Measurements from ENCODE around the gene RCAN2.

The RCAN2 gene

DNA sequence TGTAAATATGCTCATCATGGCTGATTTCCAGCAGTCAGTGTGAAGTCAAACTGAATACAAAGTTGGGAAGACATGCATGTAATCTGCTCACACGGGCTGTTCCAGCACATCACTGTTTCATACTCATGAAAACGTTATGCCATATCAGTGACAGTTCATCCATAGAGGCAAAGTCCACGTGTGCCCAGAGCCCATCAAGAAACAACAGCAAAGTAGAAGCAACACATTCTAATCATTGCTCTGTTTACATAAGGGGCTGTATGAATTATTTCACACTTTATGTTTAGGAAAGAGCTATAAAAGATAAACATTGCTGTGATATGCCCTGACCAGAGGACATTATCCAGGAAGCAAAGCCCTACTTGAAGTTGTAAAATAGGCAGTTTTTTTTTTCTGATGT is 163.5 kb downstream of the RCAN2 start:
- DNase-seq, result no peak
- H3K27ac Mint-ChIP-seq, result no peak overlapping the region
- H3K27me3 Mint-ChIP-seq, result peaks cover 10% of the 10 kb centered on the region
- H3K36me3 Mint-ChIP-seq (ENCODE audit: low read depth), result no peaks in the 10 kb centered on the region
- peaks cover 17% of the 10 kb centered on the region for H3K4me1 Mint-ChIP-seq (ENCODE audit: low read depth)
- no peaks in the 10 kb centered on the region for H3K9me3 Mint-ChIP-seq
- no peak overlapping the region for H3K4me3 Mint-ChIP-seq

DNA sequence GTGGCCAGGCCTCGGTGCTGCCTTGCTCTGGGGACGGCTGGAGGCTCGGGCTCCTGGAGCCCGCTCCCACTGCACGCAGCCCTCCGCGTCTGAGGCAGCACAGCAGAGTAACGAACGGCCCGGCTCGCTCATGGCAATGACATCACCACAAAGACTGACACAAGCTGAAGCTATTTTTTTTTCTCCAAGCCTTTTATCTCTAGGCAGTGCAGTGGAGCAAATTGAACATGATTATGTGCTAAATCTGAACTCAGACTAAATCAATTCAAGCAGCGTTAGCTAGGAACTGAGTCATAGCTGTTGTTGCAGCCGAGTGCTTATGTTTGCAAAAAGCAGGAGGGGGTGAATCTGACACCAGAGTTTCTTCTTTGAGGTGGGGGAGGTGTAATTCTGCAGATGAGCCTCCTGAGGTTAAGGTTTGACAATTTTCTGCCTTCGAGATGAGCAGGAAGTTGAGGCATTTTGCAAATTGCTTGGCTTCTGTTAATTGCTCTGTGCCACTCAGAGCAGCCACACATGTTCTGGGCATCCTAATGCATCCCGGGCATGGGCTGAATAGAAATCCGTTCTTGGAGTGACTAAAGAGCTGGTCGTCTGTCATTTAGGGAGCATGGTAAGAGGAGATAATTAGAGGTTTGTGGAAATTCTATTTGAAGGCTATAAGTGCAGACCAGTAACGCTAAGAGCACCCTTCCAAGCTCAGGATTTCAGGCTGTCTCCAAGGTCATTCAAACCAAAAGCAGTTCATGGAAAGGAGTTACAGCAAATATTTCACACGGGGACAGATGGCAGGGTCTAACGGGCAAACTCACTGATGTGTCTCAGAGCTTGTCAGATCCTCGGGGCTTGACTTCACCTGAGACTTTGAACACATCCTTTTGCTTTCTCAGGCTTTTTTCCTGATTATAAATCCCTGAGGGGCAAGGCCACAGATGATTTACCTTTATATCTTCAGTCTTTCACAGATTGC is 165.4 kb downstream of the RCAN2 start:
- H3K9me3 Mint-ChIP-seq, result no peaks in the 10 kb centered on the region
- H3K4me1 Mint-ChIP-seq (ENCODE audit: low read depth), result peaks cover 19% of the 10 kb centered on the region
- H3K4me3 Mint-ChIP-seq, result peak overlapping the region; percentile 5
- peaks cover 14% of the 10 kb centered on the region for H3K27me3 Mint-ChIP-seq
- H3K27ac Mint-ChIP-seq, result no peak overlapping the region
- no peak for DNase-seq
- no peaks in the 10 kb centered on the region for H3K36me3 Mint-ChIP-seq (ENCODE audit: low read depth)

DNA sequence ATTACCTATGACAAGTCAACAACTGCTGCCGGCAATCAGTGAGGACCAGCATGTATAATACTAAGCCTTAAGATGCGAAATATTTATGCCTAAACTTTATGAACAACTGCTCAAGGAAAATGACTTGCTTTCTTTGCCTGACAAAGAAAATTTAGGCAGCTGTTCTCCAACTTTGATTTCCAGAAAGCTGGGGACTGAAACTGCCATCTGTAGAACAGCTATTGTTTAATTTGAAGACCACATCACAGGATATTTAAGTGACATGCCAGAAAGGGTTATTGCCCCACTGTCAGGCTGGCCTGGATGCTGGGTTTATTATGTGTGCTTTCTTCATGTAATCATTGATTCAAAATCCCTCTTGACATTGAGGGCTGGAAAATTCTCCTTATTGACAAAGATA is 166.5 kb downstream of the RCAN2 start:
- Mint-ChIP-seq H3K27me3 (peaks cover 6% of the 10 kb centered on the region), H3K4me1 (ENCODE audit: low read depth) (peaks cover 19% of the 10 kb centered on the region), H3K36me3 (ENCODE audit: low read depth) (no peaks in the 10 kb centered on the region), H3K27ac (no peak overlapping the region), H3K9me3 (no peaks in the 10 kb centered on the region), H3K4me3 (peak overlapping the region; percentile 5)
- DNase-seq, result no peak

DNA sequence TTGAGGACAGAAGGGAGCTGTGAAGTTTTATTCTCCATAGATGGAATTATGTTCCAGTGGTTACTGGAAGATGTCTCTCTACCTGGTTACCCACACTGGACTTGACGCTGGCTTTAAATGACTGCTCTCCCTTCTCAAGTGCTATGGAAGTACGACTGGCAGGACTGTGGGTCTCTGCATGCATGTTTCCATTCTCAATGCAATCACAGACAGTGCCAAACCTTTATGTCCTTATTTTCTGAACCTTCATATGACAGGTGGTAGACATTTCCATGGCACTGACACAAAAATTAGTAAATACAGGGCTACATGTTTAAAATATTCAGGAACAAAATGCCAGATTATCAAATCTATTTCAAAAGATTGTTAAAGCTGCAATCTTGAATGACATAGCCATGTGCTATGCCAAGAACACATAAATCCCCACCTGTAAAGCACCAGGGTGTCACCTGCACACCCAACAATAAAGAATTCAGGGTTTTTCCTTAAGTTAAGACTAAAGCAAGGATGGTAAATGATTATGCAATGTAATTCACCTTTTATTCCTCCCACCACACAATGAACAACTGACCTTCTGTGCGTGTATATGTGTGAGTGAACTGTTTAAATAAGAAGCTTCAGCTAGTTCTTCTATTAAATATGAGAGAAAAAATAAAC is 167.2 kb downstream of the RCAN2 start:
- H3K4me1 Mint-ChIP-seq (ENCODE audit: low read depth), result peaks cover 19% of the 10 kb centered on the region
- DNase-seq, result no peak
- no peaks in the 10 kb centered on the region for H3K36me3 Mint-ChIP-seq (ENCODE audit: low read depth)
- H3K4me3 Mint-ChIP-seq, result no peak overlapping the region
- H3K9me3 Mint-ChIP-seq, result no peaks in the 10 kb centered on the region
- H3K27ac Mint-ChIP-seq, result no peak overlapping the region
- H3K27me3 Mint-ChIP-seq, result peaks cover 6% of the 10 kb centered on the region

DNA sequence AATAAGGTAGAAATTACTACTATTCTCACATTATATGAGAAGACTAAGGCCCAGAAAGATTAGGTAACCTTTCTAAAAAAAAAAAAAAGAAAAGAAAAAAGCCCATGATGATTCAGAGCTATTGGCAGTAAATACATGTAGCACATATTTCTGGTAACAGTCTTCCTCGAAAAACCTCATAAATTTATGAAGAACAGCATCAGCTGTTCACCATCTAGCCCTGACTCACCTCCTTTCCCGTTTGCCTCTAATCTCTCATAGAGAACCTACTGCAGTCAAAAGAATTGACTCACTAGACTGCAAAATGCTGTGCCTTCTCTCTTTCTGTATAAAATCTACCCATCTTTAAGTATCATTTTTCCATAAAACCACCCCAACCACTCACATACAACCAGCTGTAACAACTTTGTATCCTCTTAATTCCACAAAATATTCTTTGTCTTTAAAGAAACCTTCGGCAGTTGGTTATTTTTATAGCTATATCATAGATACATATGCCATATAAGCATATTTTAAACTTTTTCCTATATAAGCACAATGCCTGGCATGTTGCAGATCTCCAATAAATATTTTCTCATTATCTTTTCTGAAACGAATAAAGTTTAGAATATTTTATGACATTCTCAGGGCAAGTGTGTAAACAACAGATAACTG is 167.8 kb downstream of the RCAN2 start:
- H3K9me3 Mint-ChIP-seq, result no peaks in the 10 kb centered on the region
- H3K36me3 Mint-ChIP-seq (ENCODE audit: low read depth), result no peaks in the 10 kb centered on the region

DNA sequence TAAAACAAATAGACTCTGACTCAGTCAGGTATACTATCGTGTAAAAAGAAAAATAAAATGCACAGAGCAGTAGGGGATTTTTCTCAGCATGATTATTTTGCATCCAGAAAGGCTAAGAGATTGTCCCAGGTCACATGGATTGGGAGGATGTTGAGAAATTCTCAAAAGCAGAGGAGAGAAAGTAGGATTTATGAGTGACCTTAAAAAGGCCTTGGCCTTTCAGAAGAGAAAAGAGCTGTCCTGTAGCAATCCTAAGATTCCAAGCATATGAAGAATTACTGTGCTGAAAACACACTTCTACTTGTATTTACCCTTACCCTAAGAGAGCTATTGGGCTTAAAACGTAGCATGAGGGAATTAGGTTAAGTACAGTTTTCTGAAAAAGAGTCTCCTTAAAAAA is 170.7 kb downstream of the RCAN2 start:
- Mint-ChIP-seq H3K36me3 (ENCODE audit: low read depth) (no peaks in the 10 kb centered on the region), H3K27me3 (peaks cover 6% of the 10 kb centered on the region), H3K27ac (no peak overlapping the region), H3K4me3 (no peak overlapping the region), H3K9me3 (no peaks in the 10 kb centered on the region), H3K4me1 (ENCODE audit: low read depth) (peaks cover 12% of the 10 kb centered on the region)
- DNase-seq, result no peak

More for the DNA sequence above, 167.8 kb downstream of the RCAN2 start:
- H3K4me3 Mint-ChIP-seq, result no peak overlapping the region
- peaks cover 6% of the 10 kb centered on the region for H3K27me3 Mint-ChIP-seq
- DNase-seq, result no peak
- no peak overlapping the region for H3K27ac Mint-ChIP-seq
- peaks cover 19% of the 10 kb centered on the region for H3K4me1 Mint-ChIP-seq (ENCODE audit: low read depth)

DNA sequence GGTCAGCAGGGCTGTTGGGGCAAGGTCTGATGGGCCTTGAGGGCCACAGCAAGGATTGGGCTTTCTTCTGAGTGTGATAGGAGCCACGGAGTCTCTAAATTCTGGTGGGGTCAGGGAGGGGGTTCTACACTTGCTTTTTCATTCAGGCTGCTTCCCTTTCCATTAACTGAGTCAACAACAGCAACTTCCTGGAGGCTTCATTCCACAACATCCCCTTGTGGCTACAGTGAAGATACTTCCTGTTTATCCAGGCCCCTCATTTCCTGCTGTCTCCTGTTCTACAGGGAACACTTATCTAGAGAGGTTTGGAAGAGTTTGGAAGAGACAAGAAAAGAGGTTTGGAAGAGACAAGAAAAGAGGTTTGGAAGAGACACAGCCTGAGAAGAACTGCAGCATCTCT is 175.7 kb downstream of the RCAN2 start:
- Mint-ChIP-seq H3K27ac (peak overlapping the region; percentile 48), H3K4me1 (ENCODE audit: low read depth) (peaks cover 3% of the 10 kb centered on the region), H3K27me3 (no peaks in the 10 kb centered on the region), H3K9me3 (no peaks in the 10 kb centered on the region), H3K4me3 (no peak overlapping the region), H3K36me3 (ENCODE audit: low read depth) (no peaks in the 10 kb centered on the region)
- DNase-seq, result no peak

DNA sequence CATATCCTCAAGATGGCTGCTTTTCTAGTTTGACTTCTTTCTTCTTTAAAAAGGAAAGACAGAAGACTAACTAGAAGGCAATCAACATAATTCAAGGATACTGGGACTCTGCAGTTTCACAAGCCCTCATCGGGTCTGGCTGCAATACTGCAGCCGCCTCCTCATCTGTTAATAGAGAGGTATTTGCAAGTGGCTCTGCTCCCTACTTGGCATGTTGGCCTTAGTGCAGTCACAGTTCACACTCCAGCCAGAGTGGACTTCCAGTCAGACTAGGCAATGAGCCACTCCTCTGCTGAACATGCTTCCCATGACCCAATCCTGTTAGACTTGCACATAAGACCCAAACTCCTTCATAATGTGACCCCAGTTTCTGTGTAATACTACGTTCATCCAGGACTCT is 178.6 kb downstream of the RCAN2 start:
- H3K27ac Mint-ChIP-seq, result no peak overlapping the region
- H3K4me3 Mint-ChIP-seq, result no peak overlapping the region
- no peaks in the 10 kb centered on the region for H3K36me3 Mint-ChIP-seq (ENCODE audit: low read depth)

DNA sequence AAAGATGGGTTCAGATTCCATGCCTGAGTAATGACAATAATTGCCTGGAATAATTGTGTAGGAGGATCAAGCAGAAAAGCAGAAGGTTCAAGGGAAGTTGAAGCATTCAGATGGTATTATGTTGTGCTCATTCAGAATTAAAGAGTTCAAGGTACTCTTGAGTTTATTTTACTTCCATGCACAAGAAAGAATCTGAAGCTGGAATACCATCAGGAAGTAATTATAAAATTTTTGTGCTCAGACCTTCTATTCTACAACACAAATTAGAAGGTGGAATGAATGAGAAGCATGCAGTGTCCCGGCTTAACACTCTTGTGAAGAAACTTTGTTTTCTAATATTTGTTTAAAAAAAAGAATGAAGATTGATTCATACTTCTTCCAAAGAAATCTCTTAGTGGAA is 181.1 kb downstream of the RCAN2 start:
- no peaks in the 10 kb centered on the region for H3K36me3 Mint-ChIP-seq (ENCODE audit: low read depth)
- no peak for DNase-seq
- H3K27ac Mint-ChIP-seq, result no peak overlapping the region
- H3K4me1 Mint-ChIP-seq (ENCODE audit: low read depth), result peaks cover 2% of the 10 kb centered on the region
- no peaks in the 10 kb centered on the region for H3K9me3 Mint-ChIP-seq
- no peak overlapping the region for H3K4me3 Mint-ChIP-seq
- H3K27me3 Mint-ChIP-seq, result peaks cover 16% of the 10 kb centered on the region

More for the DNA sequence above, 178.6 kb downstream of the RCAN2 start:
- no peaks in the 10 kb centered on the region for H3K9me3 Mint-ChIP-seq
- H3K4me1 Mint-ChIP-seq (ENCODE audit: low read depth), result peaks cover 3% of the 10 kb centered on the region
- H3K27me3 Mint-ChIP-seq, result peaks cover 3% of the 10 kb centered on the region
- DNase-seq, result no peak

DNA sequence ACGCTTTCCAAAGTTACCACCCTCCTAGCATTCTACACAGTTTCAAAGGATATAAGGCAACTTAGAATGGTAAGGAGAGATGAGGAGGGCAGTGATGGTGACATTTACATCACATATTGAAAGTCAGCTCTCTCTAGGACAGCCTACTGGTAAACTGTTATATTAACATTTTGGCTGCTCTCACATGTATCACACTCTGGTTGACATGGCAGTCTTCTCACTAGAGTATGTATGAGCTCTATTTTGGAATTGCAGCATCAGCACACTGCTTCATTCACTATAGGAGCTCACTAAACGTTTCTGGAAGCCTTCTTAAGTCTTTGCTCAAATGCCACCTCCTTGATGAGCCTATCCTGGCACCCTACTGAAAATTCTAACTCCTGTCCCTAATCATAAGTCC is 184.8 kb downstream of the RCAN2 start:
- no peak for DNase-seq
- H3K4me1 Mint-ChIP-seq (ENCODE audit: low read depth), result no peaks in the 10 kb centered on the region
- H3K27me3 Mint-ChIP-seq, result peaks cover 21% of the 10 kb centered on the region
- H3K27ac Mint-ChIP-seq, result no peak overlapping the region
- no peaks in the 10 kb centered on the region for H3K36me3 Mint-ChIP-seq (ENCODE audit: low read depth)
- H3K9me3 Mint-ChIP-seq, result no peaks in the 10 kb centered on the region
- H3K4me3 Mint-ChIP-seq, result no peak overlapping the region

DNA sequence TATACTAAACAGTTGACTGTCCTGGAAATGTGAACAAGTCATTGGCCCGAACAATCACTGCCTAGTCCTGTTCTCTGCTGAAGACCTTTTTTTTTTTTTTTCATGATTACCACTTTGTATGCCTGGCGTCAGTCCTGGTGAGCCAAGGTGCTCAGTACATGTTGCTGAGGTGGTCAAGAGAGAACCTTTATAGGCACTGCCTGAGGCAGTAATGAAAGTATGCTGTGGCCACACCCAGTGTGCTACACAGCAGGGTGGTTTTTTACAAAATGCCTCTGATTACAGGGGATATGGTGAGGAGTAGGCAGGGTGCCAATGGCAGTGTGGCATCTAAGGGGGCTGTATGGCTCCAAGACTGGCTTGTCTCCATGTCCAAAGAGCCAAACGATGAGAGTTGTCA is 185.4 kb downstream of the RCAN2 start:
- DNase-seq, result no peak
- H3K27ac Mint-ChIP-seq, result no peak overlapping the region
- no peaks in the 10 kb centered on the region for H3K36me3 Mint-ChIP-seq (ENCODE audit: low read depth)
- peaks cover 23% of the 10 kb centered on the region for H3K27me3 Mint-ChIP-seq
- H3K9me3 Mint-ChIP-seq, result no peaks in the 10 kb centered on the region
- no peaks in the 10 kb centered on the region for H3K4me1 Mint-ChIP-seq (ENCODE audit: low read depth)
- no peak overlapping the region for H3K4me3 Mint-ChIP-seq

DNA sequence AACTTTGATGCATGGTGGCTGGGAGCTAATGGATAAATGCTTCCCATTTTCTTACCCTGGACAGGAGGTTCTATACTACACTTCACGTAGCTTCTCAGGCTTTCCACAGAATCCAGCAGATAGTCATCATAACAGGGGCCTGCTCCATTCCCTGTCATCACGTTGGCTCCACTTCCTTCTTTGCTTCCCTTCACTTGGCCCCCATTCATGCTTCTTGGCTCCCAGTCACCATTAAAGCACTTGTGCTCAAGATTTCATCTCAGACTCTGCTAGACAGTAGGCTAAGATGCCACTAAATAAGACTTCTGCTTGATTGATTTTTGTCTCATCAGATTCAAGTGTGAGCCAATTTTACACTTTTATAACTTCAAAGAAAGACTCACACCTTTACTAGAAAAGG is 186.0 kb downstream of the RCAN2 start:
- Mint-ChIP-seq H3K9me3 (no peaks in the 10 kb centered on the region), H3K27ac (no peak overlapping the region), H3K4me1 (ENCODE audit: low read depth) (no peaks in the 10 kb centered on the region), H3K4me3 (no peak overlapping the region), H3K36me3 (ENCODE audit: low read depth) (no peaks in the 10 kb centered on the region), H3K27me3 (peaks cover 26% of the 10 kb centered on the region)
- DNase-seq, result no peak

DNA sequence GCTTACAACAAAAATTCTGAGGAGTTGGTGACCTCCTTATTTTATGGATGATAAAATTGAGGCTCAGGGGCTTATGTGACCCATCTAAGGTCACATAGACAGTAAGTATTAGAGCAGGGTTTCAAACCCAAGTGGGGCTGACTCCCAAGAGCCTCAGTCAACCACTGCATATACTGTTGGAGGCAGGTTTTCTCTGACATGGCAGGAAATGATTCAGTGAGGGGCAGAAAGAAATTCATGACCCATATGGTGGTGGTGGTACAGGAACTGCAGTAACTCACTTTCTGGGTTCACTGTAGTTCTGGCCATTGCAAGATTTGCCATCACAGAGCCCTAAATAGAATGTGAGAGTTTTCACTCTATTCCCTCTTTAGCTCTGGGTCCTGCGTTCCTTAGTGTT is 188.4 kb downstream of the RCAN2 start:
- no peaks in the 10 kb centered on the region for H3K9me3 Mint-ChIP-seq
- no peak overlapping the region for H3K4me3 Mint-ChIP-seq
- no peak overlapping the region for H3K27ac Mint-ChIP-seq
- no peaks in the 10 kb centered on the region for H3K4me1 Mint-ChIP-seq (ENCODE audit: low read depth)
- H3K36me3 Mint-ChIP-seq (ENCODE audit: low read depth), result no peaks in the 10 kb centered on the region
- H3K27me3 Mint-ChIP-seq, result peaks cover 29% of the 10 kb centered on the region
- no peak for DNase-seq

DNA sequence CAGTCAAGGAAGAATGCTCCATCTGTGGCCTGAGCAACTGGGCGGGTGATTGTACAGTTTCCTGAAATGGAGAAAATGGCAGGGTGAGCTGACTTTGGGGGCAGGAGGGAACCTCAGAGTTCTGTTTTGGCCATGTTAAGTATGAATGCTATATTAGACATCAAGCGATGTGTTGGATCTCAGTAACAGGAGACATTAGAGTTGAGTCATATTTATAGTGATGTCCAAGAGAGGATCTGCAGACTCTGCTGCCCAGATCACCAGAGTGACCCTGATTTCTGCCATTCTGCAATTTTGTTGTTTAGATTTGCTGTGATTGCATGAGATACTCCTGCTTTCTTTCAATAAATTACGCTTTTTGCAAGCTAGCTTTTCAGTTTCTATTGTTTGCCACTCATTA is 189.1 kb downstream of the RCAN2 start:
- DNase-seq, result no peak
- H3K4me1 Mint-ChIP-seq (ENCODE audit: low read depth), result no peaks in the 10 kb centered on the region
- H3K9me3 Mint-ChIP-seq, result no peaks in the 10 kb centered on the region
- no peak overlapping the region for H3K4me3 Mint-ChIP-seq
- peaks cover 28% of the 10 kb centered on the region for H3K27me3 Mint-ChIP-seq
- no peak overlapping the region for H3K27ac Mint-ChIP-seq
- H3K36me3 Mint-ChIP-seq (ENCODE audit: low read depth), result no peaks in the 10 kb centered on the region

DNA sequence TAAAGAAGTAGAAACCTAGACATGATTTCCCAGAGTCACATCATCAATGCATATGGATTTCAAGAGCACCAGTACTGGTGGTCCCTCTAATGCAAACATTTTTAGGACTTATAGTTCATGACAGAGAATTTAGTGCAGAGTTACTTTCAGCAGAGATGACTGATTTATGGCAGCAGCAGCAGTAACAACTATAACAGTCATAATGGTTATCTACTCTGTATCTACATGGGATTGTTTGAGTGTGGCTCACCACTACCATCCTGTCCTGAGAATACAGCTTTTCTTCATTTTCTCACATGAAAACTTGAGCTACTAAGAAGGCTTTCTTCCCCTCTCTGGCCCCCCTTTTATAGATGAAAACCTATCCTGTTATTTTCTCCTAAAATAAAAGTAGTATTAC is 192.0 kb downstream of the RCAN2 start:
- peaks cover 34% of the 10 kb centered on the region for H3K27me3 Mint-ChIP-seq
- no peak overlapping the region for H3K4me3 Mint-ChIP-seq
- no peak overlapping the region for H3K27ac Mint-ChIP-seq
- H3K36me3 Mint-ChIP-seq (ENCODE audit: low read depth), result no peaks in the 10 kb centered on the region
- no peak for DNase-seq
- no peaks in the 10 kb centered on the region for H3K9me3 Mint-ChIP-seq
- no peaks in the 10 kb centered on the region for H3K4me1 Mint-ChIP-seq (ENCODE audit: low read depth)

Data from activated T-cell treated with anti-CD3 and anti-CD28 coated beads, Interleukin-2, amount 50 U/mL, for 24 hours (primary cell).